K562 (cell line): ENCODE results near the gene MAZ. TPM values are rescaled to one million over a fixed set of nuclear protein-coding genes. Genes with fewer than 3 reads are reported as not detected.

Source experiments
- CHD2 ChIP-seq: IDR thresholded peaks from 2 replicates; pipeline ENCODE4 v1.6.1; 2011; ENCODE audit warnings: low read depth, low read length
- GTF2E2 ChIP-seq: fragments of 200-800 bp; sonication (Bioruptor generic); IDR thresholded peaks from 2 replicates; pipeline ENCODE4 v1.6.1; 2016; ENCODE audit warnings: missing genetic modification characterization, missing compliant biosample characterization
- HNRNPK ChIP-seq: fragments of 200-400 bp; formaldehyde crosslinking; IDR thresholded peaks from one replicate; pipeline ENCODE4 v1.6.1; 2018; ENCODE audit warnings: mild to moderate bottlenecking, low read depth, low read length; ENCODE audit not compliant: poor library complexity, severe bottlenecking
- ILF3 ChIP-seq: fragments of 450-650 bp; IDR thresholded peaks from 2 replicates; pipeline ENCODE4 v1.6.1; 2018; ENCODE audit warnings: antibody characterized with exemption, mild to moderate bottlenecking, moderate library complexity, borderline replicate concordance
- KAT8 ChIP-seq: fragments of 450-650 bp; IDR thresholded peaks from 2 replicates; pipeline ENCODE4 v1.6.1; 2016; ENCODE audit warnings: low read depth, mild to moderate bottlenecking
- MEIS2 ChIP-seq: fragments of 450-650 bp; IDR thresholded peaks from 2 replicates; pipeline ENCODE4 v1.6.1; 2014; ENCODE audit warnings: mild to moderate bottlenecking; ENCODE audit not compliant: partially characterized antibody
- NRF1 ChIP-seq, 2 experiments: fragments of 450-650 bp; IDR thresholded peaks in 1 of 2; conservative IDR thresholded peaks in 1 of 2; 2 replicates each; pipeline ENCODE4 v1.6.1; 2014; ENCODE audit warnings: mild to moderate bottlenecking in 2 of 2
- PHB ChIP-seq: fragments of 250-450 bp; sonication (Bioruptor Pico); IDR thresholded peaks from 2 replicates; pipeline ENCODE4 v1.5.0; 2021
- SMAD1 ChIP-seq: fragments of 150-350 bp; IDR thresholded peaks from 2 replicates; pipeline ENCODE4 v1.6.1; 2014; ENCODE audit warnings: low read length, low read depth; ENCODE audit not compliant: partially characterized antibody
- TARDBP ChIP-seq: fragments of 450-650 bp; IDR thresholded peaks from 2 replicates; pipeline ENCODE4 v1.6.1; 2016
- ZC3H4 ChIP-seq: sonication (generic); formaldehyde crosslinking; IDR thresholded peaks from 2 replicates; pipeline ENCODE4 v1.9.0; 2021; ENCODE audit warnings: missing genetic modification reagents, borderline replicate concordance
- ZFP30 ChIP-seq: fragments of 250-450 bp; sonication (Bioruptor Pico); IDR thresholded peaks from 2 replicates; pipeline ENCODE4 v1.8.0; 2022; ENCODE audit warnings: moderate library complexity, mild to moderate bottlenecking, inconsistent platforms, borderline replicate concordance
- ZMIZ1 ChIP-seq, 2 experiments: fragments of 150-350 bp in 1 of 2; IDR thresholded peaks; 2 replicates each; pipeline ENCODE4 v1.6.1; 2012 to 2016; ENCODE audit warnings: low read depth in 2 of 2, low read length in 2 of 2, mild to moderate bottlenecking in 1 of 2, moderate library complexity in 1 of 2
- ZNF146 ChIP-seq: IDR thresholded peaks from one replicate; pipeline ENCODE4 v1.6.1; 2018; ENCODE audit warnings: missing compliant biosample characterization; ENCODE audit not compliant: unreplicated experiment
- ZNF347 ChIP-seq: fragments of 450-650 bp; formaldehyde crosslinking; IDR thresholded peaks from 2 replicates; pipeline ENCODE4 v1.4.0; 2020; ENCODE audit warnings: low read depth, mild to moderate bottlenecking, moderate library complexity
- ZNF778 ChIP-seq: fragments of 450-650 bp; formaldehyde crosslinking; IDR thresholded peaks from 2 replicates; pipeline ENCODE4 v1.4.0; 2020; ENCODE audit warnings: mild to moderate bottlenecking, moderate library complexity
- polyA plus RNA-seq, 8 experiments: library from polyadenylated mRNA; depleted of rRNA in 4 of 8; stranded (reverse) in 5 of 8; unstranded in 3 of 8; fragments of >200 nt; fragmentation: Nextera tagmentation in 2 of 8; fragmentation: Illumina TruSeq in 1 of 8; extraction: Ambion mirVana in 2 of 8; extraction: Trizol in 1 of 8; gene quantifications; 2 replicates each; pipeline versions ENCODE4 v1.2.1 to v1.2.3, GENCODE V29; 2011 to 2014; ENCODE audit warnings: inconsistent platforms in 1 of 8, missing spikeins in 1 of 8
- total RNA-seq, 7 experiments: library from RNA; depleted of rRNA in 6 of 7; stranded (reverse); fragments of >200 nt in 6 of 7; fragmentation: Illumina TruSeq in 2 of 7; extraction: Trizol in 2 of 7; gene quantifications; 2 replicates each; pipeline versions ENCODE4 v1.2.1 to v1.2.3, GENCODE V29; 2011 to 2021; ENCODE audit warnings: low replicate concordance in 1 of 7
- TF ChIP-seq, protein P1 (sequence below): sonication (generic); formaldehyde crosslinking; IDR thresholded peaks from 2 replicates; pipeline ENCODE4 v1.8.1; 2023; ENCODE audit warnings: missing genetic modification reagents, mild to moderate bottlenecking, borderline replicate concordance
- TF ChIP-seq, protein P2 (sequence below): fragments of 250-450 bp; sonication (Bioruptor Pico); IDR thresholded peaks from 2 replicates; pipeline ENCODE4 v1.8.0; 2021; ENCODE audit warnings: moderate library complexity, mild to moderate bottlenecking, inconsistent platforms

The MAZ gene
- total and polyA plus RNA-seq, 9 of the 15 experiments (the other 6 are each of a cell fraction or from before 2014, with no cell fraction given) = 45.4 to 532 (median 250) TPM

DNA sequence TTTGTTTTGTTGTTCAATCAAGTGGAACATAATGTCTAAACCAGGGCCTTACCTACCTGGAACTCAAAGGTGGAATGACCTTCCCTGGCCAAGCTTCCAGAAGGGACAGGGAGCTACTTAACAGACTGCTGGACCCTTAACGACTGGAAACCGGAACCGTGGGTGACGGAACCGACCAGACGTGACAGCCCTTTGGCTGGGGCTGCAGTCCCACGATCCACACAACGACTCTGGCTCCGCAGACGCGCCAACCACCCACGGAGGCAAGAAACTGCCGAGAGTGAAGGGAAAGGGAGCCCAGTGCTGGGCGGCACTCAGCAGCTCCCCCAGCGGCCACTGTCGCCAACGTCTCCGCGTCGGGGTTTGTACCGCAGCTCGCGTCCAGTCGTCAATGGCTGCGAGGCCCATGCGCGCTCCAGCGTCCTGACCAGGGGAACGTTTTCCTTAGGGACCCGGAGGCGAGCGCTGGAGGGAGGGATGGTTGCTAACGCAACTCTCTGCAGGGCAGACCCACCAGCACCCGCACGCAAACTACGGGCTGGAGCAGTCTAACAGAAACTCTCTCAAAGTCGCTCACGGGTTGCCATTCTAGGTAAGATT, 21.3 kb upstream of the MAZ start (continued):
- TF ChIP-seq, protein P1, sequence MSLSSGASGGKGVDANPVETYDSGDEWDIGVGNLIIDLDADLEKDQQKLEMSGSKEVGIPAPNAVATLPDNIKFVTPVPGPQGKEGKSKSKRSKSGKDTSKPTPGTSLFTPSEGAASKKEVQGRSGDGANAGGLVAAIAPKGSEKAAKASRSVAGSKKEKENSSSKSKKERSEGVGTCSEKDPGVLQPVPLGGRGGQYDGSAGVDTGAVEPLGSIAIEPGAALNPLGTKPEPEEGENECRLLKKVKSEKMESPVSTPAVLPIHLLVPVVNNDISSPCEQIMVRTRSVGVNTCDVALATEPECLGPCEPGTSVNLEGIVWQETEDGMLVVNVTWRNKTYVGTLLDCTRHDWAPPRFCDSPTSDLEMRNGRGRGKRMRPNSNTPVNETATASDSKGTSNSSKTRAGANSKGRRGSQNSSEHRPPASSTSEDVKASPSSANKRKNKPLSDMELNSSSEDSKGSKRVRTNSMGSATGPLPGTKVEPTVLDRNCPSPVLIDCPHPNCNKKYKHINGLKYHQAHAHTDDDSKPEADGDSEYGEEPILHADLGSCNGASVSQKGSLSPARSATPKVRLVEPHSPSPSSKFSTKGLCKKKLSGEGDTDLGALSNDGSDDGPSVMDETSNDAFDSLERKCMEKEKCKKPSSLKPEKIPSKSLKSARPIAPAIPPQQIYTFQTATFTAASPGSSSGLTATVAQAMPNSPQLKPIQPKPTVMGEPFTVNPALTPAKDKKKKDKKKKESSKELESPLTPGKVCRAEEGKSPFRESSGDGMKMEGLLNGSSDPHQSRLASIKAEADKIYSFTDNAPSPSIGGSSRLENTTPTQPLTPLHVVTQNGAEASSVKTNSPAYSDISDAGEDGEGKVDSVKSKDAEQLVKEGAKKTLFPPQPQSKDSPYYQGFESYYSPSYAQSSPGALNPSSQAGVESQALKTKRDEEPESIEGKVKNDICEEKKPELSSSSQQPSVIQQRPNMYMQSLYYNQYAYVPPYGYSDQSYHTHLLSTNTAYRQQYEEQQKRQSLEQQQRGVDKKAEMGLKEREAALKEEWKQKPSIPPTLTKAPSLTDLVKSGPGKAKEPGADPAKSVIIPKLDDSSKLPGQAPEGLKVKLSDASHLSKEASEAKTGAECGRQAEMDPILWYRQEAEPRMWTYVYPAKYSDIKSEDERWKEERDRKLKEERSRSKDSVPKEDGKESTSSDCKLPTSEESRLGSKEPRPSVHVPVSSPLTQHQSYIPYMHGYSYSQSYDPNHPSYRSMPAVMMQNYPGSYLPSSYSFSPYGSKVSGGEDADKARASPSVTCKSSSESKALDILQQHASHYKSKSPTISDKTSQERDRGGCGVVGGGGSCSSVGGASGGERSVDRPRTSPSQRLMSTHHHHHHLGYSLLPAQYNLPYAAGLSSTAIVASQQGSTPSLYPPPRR (CRISPR knock-in tag) = 0 out of 2 replicates have a peak, but pooled peaks have one; percentile 53
- TF ChIP-seq GTF2E2 (tag) (no peak), PHB (CRISPR knock-in tag) (no peak), TARDBP (0 out of 2 replicates have a peak, but pooled peaks have one; percentile 53), CHD2 (no peak), ZC3H4 (CRISPR knock-in tag) (no peak), ILF3 (no peak), ZFP30 (CRISPR knock-in tag) (no peak), HNRNPK (no peak), ZMIZ1 (IDR thresholded peaks at IDR 0.05; ENCODE audit: low read depth in 2 of 2, low read length in 2 of 2) (no peak), ZNF778 (CRISPR knock-in tag) (no peak), KAT8 (no peak), SMAD1 (no peak), MEIS2 (peak; percentile 16), ZNF146 (no peak), NRF1 (conservative IDR thresholded peaks at IDR 0.05 in 1 of 2, IDR thresholded peaks at IDR 0.05 in 1 of 2) (peak; percentile 61 to 75), ZNF347 (CRISPR knock-in tag) (no peak)
- TF ChIP-seq, protein P2, sequence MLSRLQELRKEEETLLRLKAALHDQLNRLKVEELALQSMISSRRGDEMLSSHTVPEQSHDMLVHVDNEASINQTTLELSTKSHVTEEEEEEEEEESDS = no peak
